Trophoblast cell (in vitro differentiated cells and primary cell): Measurements from ENCODE around the gene EFNA2.

Source experiments
- DNase-seq, 2 donors: peaks; one replicate each; pipeline ENCODE4 v3.0.0-alpha.2; 2016
- H2AFZ ChIP-seq: 2 replicates; pipeline ENCODE4 v1.6.1; 2013; ENCODE audit warnings: low read length, moderate library complexity, mild to moderate bottlenecking; ENCODE audit not compliant: insufficient read depth, poor library complexity
- H2AK5ac ChIP-seq: 2 replicates; pipeline ENCODE4 v1.6.1; 2013; ENCODE audit warnings: mild to moderate bottlenecking, low read length
- H2BK120ac ChIP-seq: 2 replicates; pipeline ENCODE4 v1.6.1; 2013; ENCODE audit warnings: low read length, mild to moderate bottlenecking, moderate library complexity; ENCODE audit not compliant: insufficient read depth, poor library complexity
- H2BK12ac ChIP-seq: 2 replicates; pipeline ENCODE4 v1.6.1; 2013; ENCODE audit warnings: mild to moderate bottlenecking, low read length, moderate library complexity
- H2BK5ac ChIP-seq: 2 replicates; pipeline ENCODE4 v1.6.1; 2013; ENCODE audit warnings: low read length, low read depth, moderate library complexity, mild to moderate bottlenecking; ENCODE audit not compliant: poor library complexity
- H3K14ac ChIP-seq: 2 replicates; pipeline ENCODE4 v1.6.1; 2013; ENCODE audit warnings: mild to moderate bottlenecking, low read length
- H3K18ac ChIP-seq: 2 replicates; pipeline ENCODE4 v1.6.1; 2013; ENCODE audit warnings: mild to moderate bottlenecking, low read length
- H3K23ac ChIP-seq: 2 replicates; pipeline ENCODE4 v1.6.1; 2013; ENCODE audit warnings: low read length
- H3K27ac ChIP-seq: 2 replicates; pipeline ENCODE4 v1.5.1; 2013; ENCODE audit warnings: low read depth, mild to moderate bottlenecking, inconsistent platforms, low read length, moderate library complexity
- H3K27me3 ChIP-seq: 2 replicates; pipeline ENCODE4 v1.6.1; 2013; ENCODE audit warnings: inconsistent platforms, mild to moderate bottlenecking, low read length, moderate library complexity; ENCODE audit not compliant: insufficient read depth
- H3K36me3 ChIP-seq, 2 experiments: 1 replicate in 1 of 2; 2 replicates in 1 of 2; pipeline ENCODE4 v1.6.1; 2013; ENCODE audit warnings: low read length in 2 of 2, mild to moderate bottlenecking in 2 of 2, moderate library complexity in 1 of 2; ENCODE audit not compliant: insufficient read depth in 2 of 2, control insufficient read depth in 1 of 2
- H3K4ac ChIP-seq: 2 replicates; pipeline ENCODE4 v1.6.1; 2013; ENCODE audit warnings: low read depth, mild to moderate bottlenecking, low read length, moderate library complexity
- H3K4me1 ChIP-seq, 2 experiments: 1 replicate in 1 of 2; 2 replicates in 1 of 2; pipeline ENCODE4 v1.6.1; 2013; ENCODE audit warnings: low read length in 2 of 2, mild to moderate bottlenecking in 2 of 2, moderate library complexity in 1 of 2; ENCODE audit not compliant: insufficient read depth in 2 of 2, control insufficient read depth in 1 of 2
- H3K4me2 ChIP-seq: 2 replicates; pipeline ENCODE4 v1.6.1; 2013; ENCODE audit warnings: inconsistent platforms, mild to moderate bottlenecking, low read length, moderate library complexity
- H3K4me3 ChIP-seq: 2 replicates; pipeline ENCODE4 v1.5.1; 2013; ENCODE audit warnings: mild to moderate bottlenecking, low read depth, low read length, inconsistent platforms
- H3K79me1 ChIP-seq: one replicate; pipeline ENCODE4 v1.6.1; 2013; ENCODE audit warnings: low read length
- H3K79me2 ChIP-seq: 2 replicates; pipeline ENCODE4 v1.6.1; 2013; ENCODE audit warnings: low read length, mild to moderate bottlenecking; ENCODE audit not compliant: control insufficient read depth, insufficient read depth, poor library complexity
- H3K9ac ChIP-seq: 2 replicates; pipeline ENCODE4 v1.6.1; 2013; ENCODE audit warnings: mild to moderate bottlenecking, low read length
- H3K9me3 ChIP-seq: 2 replicates; pipeline ENCODE4 v1.6.1; 2013; ENCODE audit warnings: low read depth, mild to moderate bottlenecking, control low read depth, inconsistent platforms, low read length; ENCODE audit not compliant: insufficient read depth
- H4K12ac ChIP-seq: 2 replicates; pipeline ENCODE4 v1.6.1; 2013; ENCODE audit warnings: low read depth, mild to moderate bottlenecking, low read length, moderate library complexity
- H4K8ac ChIP-seq: 2 replicates; pipeline ENCODE4 v1.6.1; 2013; ENCODE audit warnings: low read depth, mild to moderate bottlenecking, low read length, moderate library complexity
- H4K91ac ChIP-seq: one replicate; pipeline ENCODE4 v1.6.1; 2013; ENCODE audit warnings: low read depth, mild to moderate bottlenecking, low read length, moderate library complexity
- WGBS: extraction: QIAGEN DNeasy Blood & Tissue Kit; methylation state at CpG from one replicate; pipeline ENCODE4 v1.1.7; 2013; ENCODE audit warnings: missing lambda C conversion rate; ENCODE audit not compliant: insufficient read length, insufficient coverage; ENCODE audit errors: extremely low coverage; 5-methylcytosine and 5-hydroxymethylcytosine counted together

Gene EFNA2

DNA sequence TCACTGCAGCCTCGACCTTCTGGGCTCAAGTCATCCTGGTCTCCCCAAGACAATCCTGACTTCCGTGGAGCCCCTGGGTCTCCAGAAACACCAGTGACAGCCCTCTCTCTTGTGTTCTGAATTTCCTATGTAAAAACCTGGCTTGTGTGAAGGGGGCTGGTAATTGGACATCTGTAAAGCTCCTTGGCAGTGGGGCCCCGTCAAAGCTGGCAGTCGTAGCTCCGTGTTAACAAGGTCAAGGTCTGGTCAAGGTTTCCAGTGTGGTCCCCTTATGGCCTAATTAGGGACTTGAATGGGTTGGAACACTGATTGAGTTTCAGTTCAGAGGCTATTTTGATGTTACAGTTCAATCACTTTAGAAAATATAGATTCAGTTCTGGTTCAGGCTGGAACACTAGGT lies 65.2 kb downstream of the EFNA2 start:
- H3K27ac ChIP-seq = no peak overlapping the region
- no peak overlapping the region for H3K14ac ChIP-seq
- no peak overlapping the region for H2BK5ac ChIP-seq
- H2AFZ ChIP-seq = no peak overlapping the region
- H3K36me3 ChIP-seq = no peaks in the 10 kb centered on the region
- no peak overlapping the region for H2AK5ac ChIP-seq
- no peak overlapping the region for H2BK120ac ChIP-seq
- H3K79me2 ChIP-seq = peaks cover 11% of the 10 kb centered on the region
- no peak overlapping the region for H4K91ac ChIP-seq
- H3K4me2 ChIP-seq = no peak overlapping the region
- no peak overlapping the region for H4K12ac ChIP-seq
- peaks cover 0 to 7% of the 10 kb centered on the region in 2 experiments for H3K4me1 ChIP-seq
- H3K9ac ChIP-seq = no peak overlapping the region
- H3K18ac ChIP-seq = no peak overlapping the region
- no peak overlapping the region for H3K4ac ChIP-seq
- peaks cover 3% of the 10 kb centered on the region for H3K9me3 ChIP-seq
- H4K8ac ChIP-seq = no peak overlapping the region
- H2BK12ac ChIP-seq = no peak overlapping the region
- no peak overlapping the region for H3K4me3 ChIP-seq
- H3K79me1 ChIP-seq = peaks cover 9% of the 10 kb centered on the region
- no peak overlapping the region for H3K23ac ChIP-seq
- no peaks in the 10 kb centered on the region for H3K27me3 ChIP-seq
- no CpG with 5 or more reads among the region's 5 CpGs for WGBS
- no peak for DNase-seq
